Stimulated activated CD8-positive, alpha-beta memory T cell treated with anti-CD3 and anti-CD28 coated beads, Interleukin-15, amount 100 ng/mL, for 24 hours (primary cell): Measurements from ENCODE around the gene FANCC.
"Not testable (repeated sequence)": the region's sequence is repeated elsewhere in the genome, so short reads cannot be mapped to it uniquely, and the experiment has no call there.

Source experiments
- DNase-seq: peaks from one replicate; pipeline ENCODE4 v3.0.0-alpha.2; 2020; ENCODE audit warnings: low read depth

FANCC gene

GRCh38 chr9:95226921-95227320 is 90.6 kb downstream of the FANCC start:
- DNase-seq = no peak

GRCh38 chr9:95225726-95226106 is 91.8 kb downstream of the FANCC start:
- DNase-seq = no peak

GRCh38 chr9:95225076-95225725 is 92.3 kb downstream of the FANCC start:
- no peak for DNase-seq

GRCh38 chr9:95224376-95225019 is 93.0 kb downstream of the FANCC start:
- DNase-seq = no peak

- not testable (repeated sequence) for DNase-seq
These were observed 97.2 kb downstream of the FANCC start for GRCh38 chr9:95220352-95220751.

GRCh38 chr9:95218773-95219172 is 98.7 kb downstream of the FANCC start:
- no peak for DNase-seq

- no peak for DNase-seq
These were observed 99.6 kb downstream of the FANCC start for GRCh38 chr9:95217936-95218335.

- no peak for DNase-seq
These were observed 102.1 kb downstream of the FANCC start for GRCh38 chr9:95215336-95215898.

- DNase-seq = no peak
These were observed 104.4 kb downstream of the FANCC start for GRCh38 chr9:95213117-95213516.

GRCh38 chr9:95211028-95211427 is 106.5 kb downstream of the FANCC start:
- no peak for DNase-seq

GRCh38 chr9:95207403-95207802 is 110.1 kb downstream of the FANCC start:
- DNase-seq = no peak

GRCh38 chr9:95206143-95206542 is 111.4 kb downstream of the FANCC start:
- no peak for DNase-seq

- no peak for DNase-seq
These were observed 112.8 kb downstream of the FANCC start for GRCh38 chr9:95204710-95205109.

- no peak for DNase-seq
These were observed 113.2 kb downstream of the FANCC start for GRCh38 chr9:95204310-95204709.

- DNase-seq = not testable (repeated sequence)
These were observed 114.5 kb downstream of the FANCC start for GRCh38 chr9:95203019-95203418.

GRCh38 chr9:95202076-95202681 is 115.3 kb downstream of the FANCC start:
- no peak for DNase-seq

- no peak for DNase-seq
These were observed 116.3 kb downstream of the FANCC start for GRCh38 chr9:95201206-95201605.

GRCh38 chr9:95197692-95198271 is 119.7 kb downstream of the FANCC start:
- no peak for DNase-seq

GRCh38 chr9:95193480-95193879 is 124.0 kb downstream of the FANCC start:
- no peak for DNase-seq

- DNase-seq = no peak
These were observed 124.4 kb downstream of the FANCC start for GRCh38 chr9:95193067-95193466.

GRCh38 chr9:95192631-95193030 is 124.9 kb downstream of the FANCC start:
- no peak for DNase-seq

GRCh38 chr9:95190413-95190812 is 127.1 kb downstream of the FANCC start:
- no peak for DNase-seq
